ENCODE results near the gene AUTS2.

DNA sequence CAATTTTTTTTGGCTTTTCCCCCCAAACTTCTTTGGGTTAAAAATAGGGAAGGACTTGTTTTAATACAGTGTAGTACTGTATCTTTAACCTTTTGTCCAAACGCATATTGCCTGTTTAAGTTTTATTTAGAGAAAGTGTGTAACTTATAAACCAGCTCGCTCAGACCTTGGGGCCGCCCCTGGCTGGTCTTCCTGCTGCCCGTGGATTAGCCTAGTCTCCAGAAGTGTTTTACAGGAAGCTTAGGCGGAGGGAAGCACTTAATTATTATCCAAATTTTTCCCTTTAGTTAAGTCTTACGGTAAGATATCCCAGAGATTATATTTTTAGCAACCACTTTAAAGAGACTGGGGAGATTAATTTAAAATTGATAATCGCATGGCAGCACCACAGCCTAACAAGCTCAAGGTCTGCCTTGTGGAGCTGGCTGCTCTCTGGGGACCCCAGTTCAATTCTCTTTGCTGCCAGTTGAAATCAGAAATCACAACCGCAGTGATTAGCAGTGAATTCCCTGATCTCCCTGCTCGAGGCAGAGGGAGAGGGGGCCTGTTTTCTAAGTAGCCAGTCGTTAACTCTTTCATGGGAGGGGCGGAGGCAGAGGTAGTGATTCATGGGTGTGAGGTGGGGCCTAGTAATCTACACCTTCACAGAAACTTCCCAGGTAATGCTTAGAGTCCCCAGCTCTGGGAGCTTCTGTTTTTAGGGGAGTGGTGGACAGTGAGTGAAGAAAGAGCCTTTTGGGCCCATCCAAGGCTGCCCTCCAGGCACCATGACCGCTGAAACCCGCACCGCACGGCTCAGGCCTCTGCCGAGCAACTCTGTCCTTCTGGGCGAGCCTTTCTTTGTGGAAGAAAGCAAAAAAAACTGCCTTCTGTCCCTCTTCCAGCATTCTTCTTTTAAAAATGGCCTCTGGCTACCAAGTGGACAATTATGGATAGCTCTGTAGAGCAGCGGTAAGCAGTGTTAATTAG is 984.9 kb downstream of the AUTS2 start:
- TF ChIP-seq YY1 (IDR thresholded peaks at IDR 0.05; ENCODE audit: insufficient read depth, insufficient read length) (no peak), ZNF274 (IDR thresholded peaks at IDR 0.05; ENCODE audit: low read depth, low read length) (no peak)
